ENCODE data around the gene KRTAP13-3. TPM values are rescaled to one million over a fixed set of nuclear protein-coding genes. Genes with fewer than 3 reads are reported as not detected.

Gene KRTAP13-3
- total RNA-seq, 1 donor from 2014 or later, result not detected

Other genes with a start within 250 kb of the KRTAP13-3 start
- 0.35 TPM in 1 of 2 replicates, not detected in the other for gene CLDN8, start 209.8 kb downstream of the KRTAP13-3 start, total RNA-seq
- not detected in 2 replicates for gene KRTAP24-1, start 143.0 kb downstream of the KRTAP13-3 start, total RNA-seq
- not detected in 2 replicates for gene KRTAP25-1, start 136.4 kb downstream of the KRTAP13-3 start, total RNA-seq
- not detected in 2 replicates for gene KRTAP26-1, start 105.6 kb downstream of the KRTAP13-3 start, total RNA-seq
- gene KRTAP27-1, start 88.2 kb downstream of the KRTAP13-3 start, total RNA-seq, result not detected in 2 replicates
- gene KRTAP23-1, start 77.3 kb downstream of the KRTAP13-3 start, total RNA-seq, result not detected in 2 replicates
- not detected in 2 replicates for gene KRTAP13-2, start 53.7 kb downstream of the KRTAP13-3 start, total RNA-seq
- not detected in 2 replicates for gene KRTAP13-1, start 29.9 kb downstream of the KRTAP13-3 start, total RNA-seq
- not detected in 2 replicates for gene KRTAP13-4, start 4.3 kb upstream of the KRTAP13-3 start, total RNA-seq
- not detected in 2 replicates for gene KRTAP15-1, start 14.3 kb upstream of the KRTAP13-3 start, total RNA-seq
- not detected in 2 replicates for gene KRTAP19-1, start 54.4 kb upstream of the KRTAP13-3 start, total RNA-seq
- gene KRTAP19-2, start 61.5 kb upstream of the KRTAP13-3 start, total RNA-seq, result not detected in 2 replicates
- not detected in 2 replicates for gene KRTAP19-3, start 66.1 kb upstream of the KRTAP13-3 start, total RNA-seq
- gene KRTAP19-4, start 71.2 kb upstream of the KRTAP13-3 start, total RNA-seq, result not detected in 2 replicates
- not detected in 2 replicates for gene KRTAP19-5, start 76.2 kb upstream of the KRTAP13-3 start, total RNA-seq
- not detected in 2 replicates for gene KRTAP19-6, start 115.9 kb upstream of the KRTAP13-3 start, total RNA-seq
- not detected in 2 replicates for gene KRTAP19-7, start 135.4 kb upstream of the KRTAP13-3 start, total RNA-seq
- not detected in 2 replicates for gene KRTAP22-2, start 164.5 kb upstream of the KRTAP13-3 start, total RNA-seq
- not detected in 2 replicates for gene KRTAP6-3, start 166.5 kb upstream of the KRTAP13-3 start, total RNA-seq
- not detected in 2 replicates for gene KRTAP6-2, start 173.0 kb upstream of the KRTAP13-3 start, total RNA-seq
- gene KRTAP22-1, start 175.2 kb upstream of the KRTAP13-3 start, total RNA-seq, result not detected in 2 replicates
- not detected in 2 replicates for gene KRTAP6-1, start 188.0 kb upstream of the KRTAP13-3 start, total RNA-seq
- not detected in 2 replicates for gene KRTAP20-1, start 190.5 kb upstream of the KRTAP13-3 start, total RNA-seq
- gene KRTAP20-4, start 194.7 kb upstream of the KRTAP13-3 start, total RNA-seq, result not detected in 2 replicates
- gene KRTAP20-2, start 209.3 kb upstream of the KRTAP13-3 start, total RNA-seq, result not detected in 2 replicates
- not detected in 2 replicates for gene KRTAP20-3, start 216.9 kb upstream of the KRTAP13-3 start, total RNA-seq